ENCODE data around the gene BLNK. TPM values are rescaled to one million over a fixed set of nuclear protein-coding genes. Genes with fewer than 3 reads are reported as not detected.

The BLNK gene
- total and polyA plus RNA-seq, 2 of the 13 experiments (the other 11 are each of a cell fraction or from before 2014, with no cell fraction given) = not detected

- TF ChIP-seq ZBTB46 (CRISPR knock-in tag; IDR thresholded peaks at IDR 0.05; ENCODE audit: borderline replicate concordance) (no peak), KDM1A (CRISPR knock-in tag; IDR thresholded peaks at IDR 0.05) (no peak), ZNF563 (CRISPR knock-in tag; IDR thresholded peaks at IDR 0.05) (no peak), ZNF713 (CRISPR knock-in tag; IDR thresholded peaks at IDR 0.05) (no peak)
These were observed 118.9 kb downstream of the BLNK start (continued) for GRCh38 chr10:96152437-96152836.

Other genes with a start within 250 kb of the BLNK start
- 21.5 and 33.9 TPM in 2 replicates for gene CCNJ, start 228.0 kb downstream of the BLNK start, total RNA-seq (2016; rRNA removed; fragmentation: Illumina TruSeq; extraction: Trizol)
- gene CCNJ, start 228.0 kb downstream of the BLNK start, polyA plus RNA-seq (2011; rRNA removed) = 14.1 and 14.3 TPM in 2 replicates
- 37.1 and 61.6 TPM in 2 replicates for gene ZNF518A, start 141.3 kb downstream of the BLNK start, total RNA-seq (2016; rRNA removed; fragmentation: Illumina TruSeq; extraction: Trizol)
- gene ZNF518A, start 141.3 kb downstream of the BLNK start, polyA plus RNA-seq (2011; rRNA removed) = 16.6 and 21.7 TPM in 2 replicates
- gene DNTT, start 32.9 kb upstream of the BLNK start, total RNA-seq (2016; rRNA removed; fragmentation: Illumina TruSeq; extraction: Trizol) = not detected in 2 replicates
- not detected in 2 replicates for gene DNTT, start 32.9 kb upstream of the BLNK start, polyA plus RNA-seq (2011; rRNA removed)
- gene OPALIN, start 87.4 kb upstream of the BLNK start, total RNA-seq (2016; rRNA removed; fragmentation: Illumina TruSeq; extraction: Trizol) = not detected in 2 replicates
- gene OPALIN, start 87.4 kb upstream of the BLNK start, polyA plus RNA-seq (2011; rRNA removed) = not detected in 2 replicates
- gene TLL2, start 242.4 kb upstream of the BLNK start, total RNA-seq (2016; rRNA removed; fragmentation: Illumina TruSeq; extraction: Trizol) = 0.09 TPM in 1 of 2 replicates, not detected in the other
- gene TLL2, start 242.4 kb upstream of the BLNK start, polyA plus RNA-seq (2011; rRNA removed) = 0.01 TPM in 1 of 2 replicates, not detected in the other